ENCODE results near the gene ADAM10.

ADAM10 gene

DNA sequence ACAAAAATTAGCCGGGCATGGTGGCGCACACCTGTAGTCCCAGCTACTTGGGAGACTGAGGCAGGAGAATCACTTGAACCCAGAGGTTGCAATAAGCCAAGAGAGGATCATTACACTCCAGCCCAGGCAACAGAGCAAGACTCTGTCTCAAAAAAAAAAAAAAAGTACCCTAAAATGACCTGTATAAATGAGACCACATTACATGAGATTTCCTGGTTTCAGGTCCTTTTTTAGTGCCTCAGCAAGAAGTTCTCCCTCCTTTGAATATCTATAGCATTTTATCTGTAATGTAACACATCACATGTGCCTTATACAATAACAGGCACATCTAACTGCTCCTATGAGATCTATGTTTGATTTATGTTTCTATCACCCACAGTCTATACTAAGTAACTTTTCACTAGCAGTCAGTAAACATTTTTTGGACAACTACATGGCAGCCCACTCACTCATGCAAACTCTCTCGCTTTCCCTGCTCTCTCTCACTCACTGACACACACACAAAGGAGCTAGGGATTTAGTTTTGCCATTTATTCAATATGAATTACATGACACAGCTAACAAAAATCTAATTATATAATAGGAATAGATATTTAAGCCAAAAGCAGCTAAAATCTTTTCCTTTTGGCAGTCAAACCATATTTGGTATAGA lies 34.1 kb downstream of the ADAM10 start:
- DNase-seq = no peak

DNA sequence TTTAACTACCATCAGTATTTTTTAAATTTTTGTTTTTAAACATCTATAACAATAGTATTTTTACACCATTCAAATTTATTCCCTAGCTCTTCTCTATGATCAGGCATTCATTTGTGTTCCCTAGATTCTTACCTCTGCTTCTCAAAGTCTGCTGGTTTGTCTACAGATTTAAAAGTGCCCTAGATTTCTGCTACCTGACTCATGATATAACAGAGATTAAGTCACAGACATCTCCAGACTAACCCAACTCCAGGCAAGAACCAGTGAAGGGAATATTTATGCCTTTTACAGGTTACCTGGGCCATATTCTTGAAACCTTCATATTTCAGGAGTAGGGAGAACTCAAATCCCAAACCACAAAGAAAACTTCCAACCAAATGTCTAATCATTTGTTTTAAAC lies 38.8 kb downstream of the ADAM10 start:
- DNase-seq = no peak

DNA sequence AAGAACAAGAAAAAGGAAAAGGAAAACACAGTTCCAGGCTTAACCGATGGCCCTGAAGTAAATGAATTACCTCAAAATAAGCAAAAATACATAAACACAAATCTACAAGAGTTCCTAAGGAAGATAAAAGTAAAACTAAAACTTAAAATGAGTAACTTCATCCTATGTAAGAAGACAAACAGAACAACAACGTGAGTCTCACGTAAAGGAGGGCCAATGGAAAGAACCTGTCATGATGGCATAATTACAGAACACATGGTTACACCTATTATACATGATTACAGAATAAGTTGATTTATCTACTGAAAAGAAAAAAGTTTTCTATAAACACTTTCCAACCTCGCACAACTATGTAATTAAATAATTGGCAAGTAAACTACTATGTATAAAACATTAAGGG lies 42.1 kb downstream of the ADAM10 start:
- no peak for DNase-seq

DNA sequence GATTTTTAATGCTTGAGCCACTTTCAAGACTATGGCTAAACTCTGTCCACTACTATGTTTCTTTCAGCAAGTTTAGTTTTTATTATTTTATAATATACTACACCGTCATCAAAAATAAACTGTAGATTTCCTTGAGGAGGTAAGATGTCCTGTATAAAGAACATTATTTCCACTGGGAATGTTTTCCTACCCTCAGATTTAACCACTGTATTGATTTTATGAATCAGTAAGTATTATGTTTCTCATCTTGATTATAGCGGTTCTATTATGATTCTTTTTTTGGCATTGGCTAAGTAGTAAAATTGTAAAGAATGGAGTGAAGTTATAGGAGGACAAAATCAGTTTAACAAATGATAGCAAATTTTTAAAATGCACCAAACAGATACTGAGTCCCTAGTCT lies 44.4 kb downstream of the ADAM10 start:
- no peak for DNase-seq

DNA sequence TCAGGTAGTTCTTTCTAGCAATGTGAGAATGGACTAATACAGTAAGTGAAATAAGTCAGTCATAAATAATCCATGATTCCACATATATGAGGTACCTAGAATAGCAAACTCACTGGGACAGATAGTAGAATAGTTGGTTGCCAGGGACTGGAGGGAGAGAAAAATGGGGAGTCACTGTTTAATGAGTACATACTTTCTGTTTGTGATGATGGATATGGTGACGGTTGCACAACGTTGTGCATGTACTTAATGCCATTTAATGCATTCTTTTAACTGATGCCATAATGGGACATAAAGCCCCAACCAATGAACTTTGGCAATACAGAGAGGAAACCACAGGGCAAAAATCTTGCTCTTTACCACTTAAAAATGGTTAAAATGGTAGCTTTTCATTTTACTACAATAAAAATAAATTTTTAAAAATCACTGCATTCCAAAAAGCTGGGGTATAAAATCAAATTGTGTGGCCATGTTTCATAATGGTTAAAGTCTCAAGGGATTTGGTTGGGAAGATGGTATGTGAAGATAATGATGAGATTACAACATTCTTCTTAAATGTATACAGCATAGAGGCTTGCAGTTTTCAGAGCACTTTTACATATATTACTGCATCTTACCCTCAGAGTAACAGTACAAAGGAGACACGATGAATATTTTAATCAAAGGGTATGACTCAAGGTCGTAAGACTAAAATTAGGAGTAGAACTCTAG lies 45.2 kb downstream of the ADAM10 start:
- DNase-seq = no peak

DNA sequence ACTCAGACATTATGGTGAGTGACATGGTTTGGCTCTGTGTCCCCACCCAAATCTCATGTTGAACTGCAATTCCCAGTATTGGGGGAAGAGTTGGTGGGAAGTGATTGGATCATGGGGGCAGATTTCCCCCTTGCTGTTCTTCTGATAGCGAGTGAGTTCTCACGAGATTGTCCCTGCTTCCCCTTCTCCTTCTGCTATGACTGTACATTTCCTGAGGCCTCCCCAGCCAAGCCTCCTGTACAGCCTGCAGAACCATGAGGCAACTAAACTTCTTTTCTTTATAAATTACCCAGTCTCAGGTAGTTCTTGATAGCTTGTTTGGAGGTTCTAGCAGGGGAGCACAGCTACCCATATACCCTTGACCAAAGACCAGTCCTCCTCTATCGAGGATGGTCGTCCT lies 45.9 kb downstream of the ADAM10 start:
- DNase-seq = no peak

DNA sequence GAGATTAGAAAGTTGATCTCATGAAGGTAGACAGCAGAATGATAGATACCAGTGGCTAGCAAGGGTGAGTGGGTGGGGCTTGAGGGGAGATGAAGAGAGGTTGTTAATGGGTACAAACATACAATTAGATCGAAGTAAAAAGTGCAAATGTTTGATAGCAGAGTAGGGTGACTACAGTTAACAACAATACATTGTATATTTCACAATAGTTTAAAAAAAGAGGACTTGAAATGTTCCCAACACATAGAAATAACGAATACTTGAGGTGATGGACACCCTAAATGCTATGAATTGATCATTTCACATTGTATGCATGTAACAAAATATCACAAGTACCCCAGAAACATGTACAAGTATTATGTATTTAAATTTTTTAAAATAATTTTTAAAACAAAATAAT lies 47.3 kb downstream of the ADAM10 start:
- no peak for DNase-seq

DNA sequence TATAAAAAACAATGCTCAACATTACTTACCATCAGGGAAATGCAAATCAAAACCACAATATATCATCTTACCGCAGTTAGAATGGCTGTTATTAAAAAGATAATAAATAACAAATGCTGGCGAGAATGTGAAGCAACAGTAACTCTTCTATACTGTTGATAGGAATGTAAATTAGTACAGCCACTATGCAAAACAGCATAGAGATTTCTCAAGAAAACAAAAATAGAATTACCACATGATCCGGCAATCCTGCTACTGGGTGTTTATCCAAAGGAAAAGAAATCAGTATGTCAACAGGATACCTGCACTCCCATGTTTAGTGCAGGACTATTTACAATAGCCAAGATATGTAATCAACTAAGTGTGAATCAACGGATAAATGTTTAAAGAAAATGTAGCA lies 48.1 kb downstream of the ADAM10 start:
- no peak for DNase-seq

DNA sequence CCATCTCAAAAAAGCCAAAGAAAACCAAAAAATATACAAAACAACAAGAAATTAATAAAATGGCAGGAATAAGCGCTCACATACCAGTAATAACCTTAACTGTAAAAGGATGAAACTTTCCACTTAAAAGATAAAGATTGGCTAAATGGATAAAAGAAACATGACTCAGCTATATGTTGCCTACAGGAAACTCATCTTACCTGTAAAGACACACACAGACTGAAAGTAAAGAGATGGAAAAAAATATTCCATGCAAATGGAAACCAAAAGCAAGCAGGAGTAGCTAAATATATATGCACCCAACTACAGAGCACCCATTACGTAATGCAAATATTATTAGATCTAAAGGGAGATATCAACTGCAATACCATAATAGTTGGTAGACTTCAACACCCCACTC lies 49.7 kb downstream of the ADAM10 start:
- DNase-seq = no peak

DNA sequence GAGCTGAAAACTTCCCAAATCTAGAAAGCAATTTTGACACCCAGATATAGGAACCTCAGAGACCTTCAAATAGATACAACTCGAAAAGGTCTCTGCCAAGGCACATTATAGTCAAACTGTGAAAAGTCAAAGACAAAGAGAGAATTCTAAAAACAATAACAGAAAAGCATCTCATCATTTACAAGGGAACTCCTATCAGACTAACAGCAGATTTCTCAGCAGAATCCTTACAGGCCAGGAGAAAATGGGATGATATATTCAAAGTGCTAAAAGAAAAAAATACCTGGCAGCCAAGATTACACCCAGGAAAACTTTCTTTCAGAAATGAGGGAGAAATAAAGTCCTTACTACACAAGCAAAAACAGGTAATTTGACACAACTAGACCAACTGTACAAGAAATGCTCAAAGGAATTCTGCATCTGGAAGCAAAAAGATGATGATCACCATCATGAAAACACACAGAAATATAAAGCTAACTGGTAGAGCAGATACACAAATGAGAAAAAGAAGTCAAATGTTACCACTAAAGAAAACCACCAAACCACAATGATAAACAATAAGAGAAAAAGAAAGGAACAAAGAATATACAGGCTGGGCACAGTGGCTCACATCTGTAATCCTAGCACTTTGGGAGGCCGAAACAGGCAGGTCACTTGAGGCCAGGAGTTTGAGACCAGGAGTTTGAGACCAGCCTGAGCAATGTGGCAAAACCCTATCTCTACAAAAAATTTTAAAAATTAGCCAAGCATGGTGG lies 50.4 kb downstream of the ADAM10 start:
- DNase-seq = no peak

DNA sequence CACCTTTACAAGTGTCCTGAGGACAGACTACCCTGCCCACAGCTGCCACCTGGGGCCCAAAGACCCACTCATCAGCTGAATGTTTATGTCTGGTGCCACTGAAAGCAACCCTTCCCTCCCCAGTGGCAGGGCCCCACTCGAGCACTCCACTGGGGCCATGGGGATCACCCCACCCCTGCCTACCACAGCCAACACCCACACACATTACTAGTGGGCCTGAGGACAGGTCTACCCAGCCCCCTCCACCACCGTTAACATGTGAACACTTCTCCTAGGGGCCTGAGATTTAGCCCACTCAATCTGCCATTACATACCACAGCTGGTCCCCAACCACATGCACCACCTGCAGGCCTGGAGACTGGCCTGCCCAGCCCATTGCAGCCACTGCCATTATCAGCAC lies 52.3 kb downstream of the ADAM10 start:
- no peak for DNase-seq

DNA sequence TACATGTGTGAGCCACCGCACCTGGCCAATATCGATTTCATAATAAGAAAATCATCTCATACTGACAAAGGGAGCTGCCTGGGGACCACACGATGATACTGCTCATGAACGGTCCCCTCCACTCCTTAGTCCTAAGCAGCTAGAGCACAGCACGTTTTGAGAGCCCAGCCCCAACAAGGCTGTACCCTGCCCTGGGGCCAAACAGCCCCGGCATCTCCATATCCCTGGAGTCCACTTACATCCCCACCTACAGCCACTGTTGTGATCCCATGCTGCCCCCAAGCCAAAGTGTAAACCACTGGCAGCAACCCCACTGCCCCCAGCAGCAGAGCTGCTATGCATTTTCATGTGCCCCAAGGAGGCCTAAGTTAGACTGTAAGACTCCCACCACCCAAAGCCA lies 52.8 kb downstream of the ADAM10 start:
- no peak for DNase-seq

DNA sequence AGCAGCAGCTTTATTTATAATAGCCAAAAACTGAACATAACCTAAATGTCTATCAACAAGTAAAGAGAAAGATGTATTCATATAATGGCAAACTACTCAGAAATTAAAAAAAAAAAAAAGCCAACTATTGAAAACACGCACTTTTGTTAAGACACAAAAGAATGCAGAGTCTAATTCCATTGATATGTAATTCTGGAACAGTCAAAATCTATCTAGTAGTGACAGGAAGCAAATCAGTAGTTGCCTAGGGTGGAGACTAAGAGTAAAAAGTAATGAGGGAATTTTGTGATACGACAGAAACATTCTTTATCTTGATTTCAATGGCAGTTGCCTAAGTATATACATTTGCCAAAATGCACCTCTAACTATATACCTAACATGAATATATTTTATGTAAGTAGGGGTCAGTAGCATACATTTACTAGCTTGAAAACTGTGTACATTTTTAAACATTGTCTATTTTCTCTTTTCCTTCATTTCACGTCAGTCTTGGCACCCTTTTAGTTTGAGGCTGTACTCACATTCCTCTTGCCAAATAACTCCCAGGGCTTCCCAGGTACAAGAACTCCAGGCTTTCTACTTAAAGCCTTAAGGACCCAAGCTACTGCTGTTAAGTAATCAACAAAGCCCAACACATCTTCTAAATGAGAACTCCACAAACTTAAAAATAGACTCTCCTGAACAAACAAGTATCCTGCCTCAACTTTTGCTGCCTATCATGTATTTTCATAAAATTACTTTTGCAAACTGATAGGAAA lies 54.7 kb downstream of the ADAM10 start:
- DNase-seq = no peak

DNA sequence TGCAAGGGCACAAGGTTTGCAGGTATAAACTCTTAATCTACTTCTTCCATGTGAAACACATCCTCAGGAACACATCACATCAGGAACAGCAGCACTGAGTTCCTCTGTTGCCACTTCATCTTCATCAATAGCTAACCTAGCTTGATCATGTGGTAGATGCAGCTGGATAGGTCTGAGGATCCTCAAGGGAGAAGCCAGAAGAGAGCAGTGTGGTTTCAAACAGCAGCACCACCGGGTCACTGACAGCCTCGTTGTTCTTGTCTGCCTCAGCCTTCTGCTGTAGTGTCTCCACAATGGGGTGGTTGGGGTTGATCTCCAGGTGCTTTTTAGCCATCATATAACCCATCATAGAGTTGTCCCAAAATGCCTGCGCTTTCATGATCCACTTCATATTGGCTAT lies 58.8 kb downstream of the ADAM10 start:
- DNase-seq = no peak

DNA sequence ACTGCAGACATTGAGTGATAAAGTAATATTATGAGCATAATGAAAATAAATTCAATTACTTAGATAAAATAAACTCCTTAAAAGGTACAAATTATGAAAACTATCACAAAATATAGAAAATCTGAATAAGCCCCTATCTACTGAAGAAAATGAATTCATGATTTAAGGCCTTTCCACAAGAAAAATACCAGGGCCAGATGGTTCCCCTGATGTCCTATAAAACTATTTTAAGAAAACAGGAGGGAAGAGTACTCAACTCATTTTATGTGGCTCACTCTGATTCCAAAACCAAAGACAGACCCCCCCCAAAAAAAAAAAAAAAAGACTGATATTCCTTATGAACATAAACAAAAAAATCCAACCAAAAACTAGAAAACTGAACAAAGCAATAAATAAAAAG lies 59.9 kb downstream of the ADAM10 start:
- no peak for DNase-seq

DNA sequence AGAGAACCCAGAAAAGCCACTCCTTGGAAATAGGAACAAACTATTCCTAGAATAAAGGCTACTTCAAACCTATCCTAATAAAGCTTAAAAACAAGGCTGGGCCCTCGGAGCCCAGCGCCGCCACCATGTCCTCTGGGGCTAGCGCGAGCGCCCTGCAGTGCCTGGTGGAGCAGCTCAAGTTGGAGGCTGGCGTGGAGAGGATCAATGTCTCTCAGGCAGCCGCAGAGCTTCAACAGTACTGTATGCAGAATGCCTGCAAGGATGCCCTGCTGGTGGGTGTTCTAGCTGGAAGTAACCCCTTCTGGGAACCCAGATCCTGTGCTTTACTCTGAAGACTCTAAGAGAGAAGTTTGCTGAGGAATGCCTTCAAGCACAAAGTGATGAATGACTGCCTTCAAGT lies 63.2 kb downstream of the ADAM10 start:
- DNase-seq = no peak

DNA sequence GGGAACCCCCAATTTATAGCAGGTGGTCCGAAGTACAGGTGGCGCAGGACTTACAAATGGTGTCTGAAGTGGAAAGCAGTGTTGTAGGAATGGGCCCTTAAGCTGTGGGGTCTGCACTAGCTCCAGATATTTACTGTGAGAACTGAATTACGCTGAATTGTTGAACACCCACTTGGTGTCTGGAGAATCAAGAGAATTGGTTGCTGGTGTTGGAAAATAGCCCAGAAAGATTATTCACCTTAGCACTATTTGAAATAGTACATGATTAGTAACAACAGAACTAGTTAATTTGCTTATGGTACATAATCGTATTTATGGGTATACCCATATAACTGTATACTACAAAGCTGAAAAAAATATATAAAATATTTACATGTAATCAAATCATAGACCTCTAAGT lies 64.8 kb downstream of the ADAM10 start:
- DNase-seq = no peak

DNA sequence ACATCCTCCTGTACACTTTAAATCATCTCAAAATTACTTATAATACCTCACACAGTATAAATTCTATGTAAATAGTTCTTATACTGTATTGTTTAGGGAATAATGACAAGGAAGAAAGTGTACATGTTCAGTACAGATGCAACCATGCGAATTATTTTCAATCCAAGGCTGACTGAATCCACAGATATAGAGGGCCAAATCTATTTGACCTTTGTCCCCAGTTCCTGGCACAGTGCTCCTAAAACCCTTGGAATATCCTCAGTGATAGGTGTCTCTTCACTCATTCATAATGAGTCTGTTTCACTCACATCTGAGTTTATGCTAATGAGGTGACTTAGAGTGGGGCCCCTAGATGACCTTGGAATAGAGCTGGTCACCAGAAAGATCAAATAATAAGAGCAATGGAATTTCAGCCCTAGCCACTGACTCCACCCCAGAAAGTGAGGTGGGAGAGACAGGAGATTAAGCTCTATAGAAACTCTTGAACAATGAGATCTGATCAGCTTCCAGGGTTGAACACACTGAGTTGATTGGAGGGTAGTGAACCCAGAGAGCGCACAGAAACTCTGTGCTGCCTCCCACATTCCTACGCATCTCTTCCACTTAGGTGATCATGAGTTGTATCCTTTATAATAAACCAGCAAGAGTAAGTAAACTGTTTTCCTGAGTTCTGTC lies 65.3 kb downstream of the ADAM10 start:
- no peak for DNase-seq

DNA sequence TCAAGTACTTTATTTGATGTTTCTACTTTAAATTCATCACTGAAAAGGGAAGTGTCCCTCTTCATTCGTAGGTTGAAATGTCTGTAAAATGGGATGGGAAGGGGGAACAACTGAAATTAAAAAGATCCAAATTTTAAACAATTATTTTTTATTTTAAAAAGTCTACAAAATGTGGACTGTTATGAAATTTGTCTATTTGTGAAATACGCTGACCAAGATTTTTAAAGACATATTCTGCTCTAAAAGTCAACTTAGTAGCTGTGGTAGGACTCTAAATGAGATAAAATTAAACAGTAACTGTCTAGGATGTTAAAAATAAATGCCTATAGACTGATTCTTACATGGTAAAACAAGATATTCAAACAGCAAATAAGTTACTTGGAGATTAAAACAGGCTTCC lies 67.3 kb downstream of the ADAM10 start:
- DNase-seq = no peak

DNA sequence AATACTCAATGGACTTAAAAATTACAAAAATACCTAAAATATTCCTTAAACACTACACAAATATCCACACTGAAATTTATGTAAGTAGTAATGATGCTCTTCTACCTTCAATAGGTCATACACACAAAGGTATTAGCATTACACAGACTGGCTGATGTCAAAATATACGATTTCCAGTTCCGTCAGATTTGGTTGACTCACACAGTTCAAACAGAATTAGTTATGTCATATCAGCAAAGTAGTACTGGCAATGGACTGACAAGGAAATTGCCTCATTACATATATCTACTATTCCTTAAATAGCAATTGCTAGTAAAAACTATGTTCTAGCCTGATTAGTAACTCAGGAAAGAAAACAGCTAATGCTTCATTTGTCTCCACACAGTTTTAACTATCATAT lies 70.8 kb downstream of the ADAM10 start:
- DNase-seq = no peak

DNA sequence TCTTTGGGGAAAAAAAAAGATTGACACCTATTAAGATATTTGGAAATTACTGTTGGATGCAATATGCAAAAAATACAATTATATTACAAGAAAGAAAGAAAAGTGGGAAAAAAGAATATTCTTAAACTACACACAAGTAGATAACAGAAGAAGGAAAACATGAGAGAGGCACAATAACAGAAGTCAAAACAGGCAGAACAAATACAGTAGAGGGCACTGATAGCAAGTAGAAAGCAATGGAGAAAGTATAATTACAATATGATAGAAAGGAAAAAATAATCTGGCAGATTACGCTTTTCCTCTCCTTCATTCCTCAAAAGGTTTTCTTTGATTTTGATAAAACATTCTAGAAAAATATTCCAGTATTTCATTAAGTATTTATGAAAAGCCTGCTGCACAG lies 72.1 kb downstream of the ADAM10 start:
- no peak for DNase-seq

DNA sequence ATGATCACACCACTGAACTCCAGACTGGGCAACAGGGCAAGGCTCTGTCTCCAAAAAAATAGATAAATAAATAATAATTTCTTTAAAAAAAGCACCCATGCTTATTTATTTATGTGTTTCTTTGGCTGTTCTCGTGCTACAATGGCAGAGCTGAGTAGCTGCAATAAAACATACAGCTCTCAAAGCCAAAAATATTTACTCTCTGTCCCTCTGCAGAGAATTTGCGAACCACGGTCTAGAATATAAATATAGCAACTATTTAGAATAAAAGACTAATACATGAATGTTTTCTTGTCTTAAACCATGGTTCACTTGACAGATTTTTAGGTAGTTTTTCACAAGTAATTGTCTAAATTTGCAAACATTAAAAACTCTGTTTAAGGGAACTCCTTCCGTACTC lies 72.7 kb downstream of the ADAM10 start:
- DNase-seq = no peak

DNA sequence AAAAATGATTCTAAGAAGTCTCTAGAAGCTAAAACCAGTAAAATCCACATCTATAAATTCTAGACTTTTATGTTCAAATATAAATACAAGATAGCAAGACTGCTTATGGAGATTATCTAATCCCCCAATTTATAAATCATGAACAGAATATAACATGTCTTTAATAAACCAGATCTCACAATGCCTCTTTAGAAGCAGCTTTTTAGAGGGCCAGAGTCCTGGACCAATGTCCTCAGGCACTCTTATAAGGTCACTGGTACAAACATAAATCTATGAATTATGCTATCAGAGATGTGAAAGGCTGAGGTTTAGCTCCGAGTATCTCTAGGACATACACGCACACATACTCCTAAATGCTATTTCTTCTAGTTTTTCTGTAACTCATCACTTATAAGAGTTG lies 78.3 kb downstream of the ADAM10 start:
- no peak for DNase-seq
